ENCODE data around the gene SYK.

Gene SYK

GRCh38 chr9:90945336-90945735 is 143.7 kb downstream of the SYK start:
- DNase-seq: no peak
- no peak for TF ChIP-seq CTCF (IDR thresholded peaks at IDR 0.05; ENCODE audit: low read depth, low read length, missing control alignments)
- in situ Hi-C loops (cut with HindIII; ENCODE audit: low pct_ligation_motif_present, low sequenced_read_pairs): no loop called here
- no peaks in the 10 kb centered on the region for H3K27me3 ChIP-seq (replicated peaks)
- H3K4me3 ChIP-seq (ENCODE audit: low read depth, low read length): no peak overlapping the region
- no peak overlapping the region for H3K27ac ChIP-seq
- H3K36me3 ChIP-seq (replicated peaks): no peaks in the 10 kb centered on the region

DNA sequence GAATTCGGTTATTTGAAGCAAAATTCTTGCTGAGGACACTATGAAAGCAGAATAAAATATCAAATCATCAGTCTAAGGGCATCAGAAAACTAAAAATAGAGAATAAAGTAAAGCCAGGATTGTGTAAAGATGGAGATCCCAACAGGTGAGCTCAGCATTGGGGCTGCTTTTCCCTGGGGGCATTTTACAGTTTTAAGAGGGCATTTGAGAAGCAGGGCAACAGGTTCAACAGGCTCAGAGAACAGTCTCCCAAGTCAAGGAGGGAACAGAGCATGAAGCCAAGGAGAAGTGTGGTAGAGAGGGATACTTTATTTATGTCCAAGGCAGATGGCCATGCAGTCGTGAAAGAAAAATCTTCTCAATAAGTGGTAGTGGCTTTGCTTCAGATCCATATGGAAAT is 145.4 kb downstream of the SYK start:
- Histone ChIP-seq H3K36me3 (replicated peaks) (no peaks in the 10 kb centered on the region), H3K27me3 (replicated peaks) (no peaks in the 10 kb centered on the region), H3K4me3 (ENCODE audit: low read depth, low read length) (no peak overlapping the region), H3K27ac (no peak overlapping the region)
- no peak for DNase-seq
- in situ Hi-C loops (cut with HindIII; ENCODE audit: low pct_ligation_motif_present, low sequenced_read_pairs): no loop called here
- no peak for TF ChIP-seq CTCF (IDR thresholded peaks at IDR 0.05; ENCODE audit: low read depth, low read length, missing control alignments)

All from brain microvascular endothelial cell (primary cell).